ENCODE measurements around the gene GEMIN2.

Gene GEMIN2

GRCh38 chr14:39176263-39177167, 62.4 kb downstream of the GEMIN2 start:
- Mint-ChIP-seq H3K36me3 (ENCODE audit: low read depth) (peaks cover 29% of the 10 kb centered on the region), H3K27ac (peak overlapping the region; percentile 100), H3K4me1 (peaks cover 37% of the 10 kb centered on the region), H3K9me3 (no peaks in the 10 kb centered on the region), H3K4me3 (peak overlapping the region; percentile 100), H3K27me3 (ENCODE audit: low read depth, poor library complexity) (no peaks in the 10 kb centered on the region)
- no peak for DNase-seq
- TF ChIP-seq, protein P1, sequence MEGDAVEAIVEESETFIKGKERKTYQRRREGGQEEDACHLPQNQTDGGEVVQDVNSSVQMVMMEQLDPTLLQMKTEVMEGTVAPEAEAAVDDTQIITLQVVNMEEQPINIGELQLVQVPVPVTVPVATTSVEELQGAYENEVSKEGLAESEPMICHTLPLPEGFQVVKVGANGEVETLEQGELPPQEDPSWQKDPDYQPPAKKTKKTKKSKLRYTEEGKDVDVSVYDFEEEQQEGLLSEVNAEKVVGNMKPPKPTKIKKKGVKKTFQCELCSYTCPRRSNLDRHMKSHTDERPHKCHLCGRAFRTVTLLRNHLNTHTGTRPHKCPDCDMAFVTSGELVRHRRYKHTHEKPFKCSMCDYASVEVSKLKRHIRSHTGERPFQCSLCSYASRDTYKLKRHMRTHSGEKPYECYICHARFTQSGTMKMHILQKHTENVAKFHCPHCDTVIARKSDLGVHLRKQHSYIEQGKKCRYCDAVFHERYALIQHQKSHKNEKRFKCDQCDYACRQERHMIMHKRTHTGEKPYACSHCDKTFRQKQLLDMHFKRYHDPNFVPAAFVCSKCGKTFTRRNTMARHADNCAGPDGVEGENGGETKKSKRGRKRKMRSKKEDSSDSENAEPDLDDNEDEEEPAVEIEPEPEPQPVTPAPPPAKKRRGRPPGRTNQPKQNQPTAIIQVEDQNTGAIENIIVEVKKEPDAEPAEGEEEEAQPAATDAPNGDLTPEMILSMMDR (IDR thresholded peaks at IDR 0.05): no peak

- DNase-seq: no peak
- H3K27ac Mint-ChIP-seq: peak overlapping the region; percentile 84
- H3K4me1 Mint-ChIP-seq: peaks cover 33% of the 10 kb centered on the region
- H3K36me3 Mint-ChIP-seq (ENCODE audit: low read depth): peaks cover 29% of the 10 kb centered on the region
- TF ChIP-seq, protein P1 (IDR thresholded peaks at IDR 0.05): no peak
- no peaks in the 10 kb centered on the region for H3K9me3 Mint-ChIP-seq
- peak overlapping the region; percentile 77 for H3K4me3 Mint-ChIP-seq
- no peaks in the 10 kb centered on the region for H3K27me3 Mint-ChIP-seq (ENCODE audit: low read depth, poor library complexity)
Measured at GRCh38 chr14:39177168-39177545, 63.0 kb downstream of the GEMIN2 start.

GRCh38 chr14:39179042-39179441, 64.9 kb downstream of the GEMIN2 start:
- DNase-seq: no peak
- no peaks in the 10 kb centered on the region for H3K9me3 Mint-ChIP-seq
- peak overlapping the region; percentile 17 for H3K27ac Mint-ChIP-seq
- peak overlapping the region; percentile 42 for H3K4me3 Mint-ChIP-seq
- TF ChIP-seq, protein P1 (IDR thresholded peaks at IDR 0.05): no peak
- H3K36me3 Mint-ChIP-seq (ENCODE audit: low read depth): peaks cover 41% of the 10 kb centered on the region
- H3K4me1 Mint-ChIP-seq: peaks cover 32% of the 10 kb centered on the region
- H3K27me3 Mint-ChIP-seq (ENCODE audit: low read depth, poor library complexity): no peaks in the 10 kb centered on the region

DNA sequence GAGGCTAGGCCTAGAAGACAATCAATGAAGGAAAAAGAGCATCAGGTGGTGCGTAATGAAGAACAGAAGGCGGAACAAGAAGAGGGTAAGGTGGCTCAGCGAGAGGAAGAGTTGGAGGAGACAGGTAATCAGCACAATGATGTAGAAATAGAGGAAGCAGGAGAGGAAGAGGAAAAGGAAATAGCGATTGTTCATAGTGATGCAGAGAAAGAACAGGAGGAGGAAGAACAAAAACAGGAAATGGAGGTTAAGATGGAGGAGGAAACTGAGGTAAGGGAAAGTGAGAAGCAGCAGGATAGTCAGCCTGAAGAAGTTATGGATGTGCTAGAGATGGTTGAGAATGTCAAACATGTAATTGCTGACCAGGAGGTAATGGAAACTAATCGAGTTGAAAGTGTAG, 66.4 kb downstream of the GEMIN2 start:
- DNase-seq: no peak
- H3K4me3 Mint-ChIP-seq: no peak overlapping the region
- peaks cover 49% of the 10 kb centered on the region for H3K36me3 Mint-ChIP-seq (ENCODE audit: low read depth)
- H3K27me3 Mint-ChIP-seq (ENCODE audit: low read depth, poor library complexity): no peaks in the 10 kb centered on the region
- H3K4me1 Mint-ChIP-seq: peaks cover 27% of the 10 kb centered on the region
- TF ChIP-seq, protein P1 (IDR thresholded peaks at IDR 0.05): no peak
- no peak overlapping the region for H3K27ac Mint-ChIP-seq
- H3K9me3 Mint-ChIP-seq: no peaks in the 10 kb centered on the region

- Mint-ChIP-seq H3K9me3 (no peaks in the 10 kb centered on the region), H3K27me3 (ENCODE audit: low read depth, poor library complexity) (no peaks in the 10 kb centered on the region), H3K27ac (no peak overlapping the region), H3K4me1 (peaks cover 22% of the 10 kb centered on the region), H3K4me3 (no peak overlapping the region), H3K36me3 (ENCODE audit: low read depth) (peaks cover 46% of the 10 kb centered on the region)
- TF ChIP-seq, protein P1 (IDR thresholded peaks at IDR 0.05): no peak
- no peak for DNase-seq
Measured at GRCh38 chr14:39181026-39181692, 67.0 kb downstream of the GEMIN2 start.
